KBM-7 (cell line): Measurements from ENCODE around the gene PKNOX2.

ENCODE experiments used
- DNase-seq: peaks from one replicate; pipeline ENCODE4 v3.0.0-alpha.2; 2015
- in situ Hi-C: fragments of 300-500 bp; cut with MboI; formaldehyde crosslinking; loops from 2 replicates; pipeline ENCODE4 v1.14.3; 2020; ENCODE audit warnings: low sequenced_read_pairs, low pct_unique_long_range_greater_than_20kb, mixed read lengths

Gene PKNOX2

GRCh38 chr11:125168918-125169456 is 4.4 kb downstream of the PKNOX2 start:
- in situ Hi-C loops = no loop called here
- DNase-seq = no peak

DNA sequence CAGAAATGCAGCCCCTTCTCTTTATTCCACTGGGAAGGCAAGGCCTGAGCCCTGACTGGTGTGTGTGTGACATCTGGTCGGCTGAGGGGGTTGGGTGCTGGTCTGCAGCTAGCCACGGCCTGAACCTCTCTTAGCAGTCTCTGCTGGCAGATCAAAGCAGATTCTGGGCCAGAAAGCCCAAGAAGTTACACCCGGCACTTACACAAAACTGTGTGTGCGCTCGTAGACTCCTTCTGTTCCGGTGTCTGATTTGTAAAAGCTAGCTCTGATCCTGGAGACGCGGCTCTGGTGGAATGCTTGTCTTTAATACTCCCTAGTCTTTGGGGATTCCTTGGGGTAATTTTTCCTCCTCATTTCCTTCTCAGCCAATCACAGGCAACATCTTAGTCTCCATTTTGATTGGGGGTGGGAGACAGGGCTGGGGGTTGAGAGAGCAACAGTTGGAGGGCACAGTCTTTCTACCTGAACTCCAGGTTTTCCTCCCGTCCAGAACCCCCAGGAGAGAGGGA is 5.5 kb downstream of the PKNOX2 start:
- in situ Hi-C loops = no loop called here
- no peak for DNase-seq

- DNase-seq = no peak
- in situ Hi-C loops = no loop called here
Observed at GRCh38 chr11:125170510-125171031, 6.0 kb downstream of the PKNOX2 start.

DNA sequence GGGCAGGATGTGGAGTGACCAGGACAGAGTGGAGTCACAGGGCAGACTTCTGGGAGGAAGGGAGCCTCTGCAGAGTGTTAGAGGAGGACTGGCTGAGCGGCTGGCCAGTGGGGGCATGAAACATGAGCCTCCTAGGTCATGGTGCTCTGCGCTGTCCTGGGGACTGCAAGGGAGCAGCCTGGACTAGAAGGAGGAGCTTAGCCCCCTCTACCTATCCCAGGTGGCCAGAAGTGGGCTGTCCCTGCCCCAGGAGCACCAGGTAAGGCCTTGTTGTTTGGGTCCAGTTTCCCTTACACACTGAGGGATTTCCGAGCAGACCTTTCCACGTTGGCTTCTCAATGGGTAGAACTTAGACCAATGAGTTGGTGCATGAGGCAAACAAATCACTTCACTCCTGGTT is 7.4 kb downstream of the PKNOX2 start:
- DNase-seq = no peak
- in situ Hi-C loops = no loop called here

DNA sequence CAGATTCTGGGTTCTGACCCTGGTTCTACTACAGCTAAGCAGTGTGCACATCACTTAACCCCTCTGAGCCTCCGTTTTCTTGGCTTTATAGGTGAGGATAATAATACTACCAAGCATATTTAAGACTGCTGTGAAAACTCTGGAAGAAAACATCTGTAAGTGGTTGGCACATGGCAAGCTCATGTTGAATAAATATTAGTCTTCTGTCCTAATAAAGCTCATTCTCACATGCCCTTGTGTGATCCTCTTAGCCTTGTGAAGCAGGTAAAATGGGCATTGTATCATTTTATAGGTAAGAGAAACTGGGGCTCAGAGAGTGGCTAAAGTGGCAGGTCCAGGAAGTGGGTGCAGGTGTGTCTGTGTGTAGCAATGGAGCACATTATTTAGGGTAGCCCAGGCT is 8.5 kb downstream of the PKNOX2 start:
- in situ Hi-C loops = no loop called here
- no peak for DNase-seq

DNA sequence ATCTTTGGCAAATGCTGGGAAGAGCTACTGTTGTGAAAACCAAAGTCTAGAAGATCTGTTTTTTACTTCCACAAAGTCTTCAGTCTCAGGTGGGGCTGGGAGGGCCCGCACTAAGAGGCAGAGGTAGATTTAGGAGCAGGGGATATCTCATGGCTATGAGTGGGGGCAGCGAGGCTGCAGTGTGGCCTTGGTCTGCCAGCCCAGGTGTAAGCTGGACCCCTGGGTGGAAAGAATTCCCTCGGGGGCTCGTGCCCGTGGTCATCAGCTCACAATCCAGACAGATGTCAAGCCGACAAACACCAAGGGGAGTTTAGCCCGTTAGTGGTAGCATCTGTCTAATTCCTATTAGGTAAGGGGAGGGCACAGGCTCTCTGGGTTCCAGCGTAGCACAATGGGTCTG is 9.0 kb downstream of the PKNOX2 start:
- in situ Hi-C loops = no loop called here
- no peak for DNase-seq

- in situ Hi-C loops = no loop called here
- DNase-seq = no peak
Observed at GRCh38 chr11:125174057-125174456, 9.5 kb downstream of the PKNOX2 start.

- in situ Hi-C loops = no loop called here
- DNase-seq = no peak
Observed at GRCh38 chr11:125174686-125175085, 10.1 kb downstream of the PKNOX2 start.

- no peak for DNase-seq
- in situ Hi-C loops = no loop called here
Observed at GRCh38 chr11:125175166-125175565, 10.6 kb downstream of the PKNOX2 start.

- no peak for DNase-seq
- in situ Hi-C loops = no loop called here
Observed at GRCh38 chr11:125175896-125176575, 11.5 kb downstream of the PKNOX2 start.

DNA sequence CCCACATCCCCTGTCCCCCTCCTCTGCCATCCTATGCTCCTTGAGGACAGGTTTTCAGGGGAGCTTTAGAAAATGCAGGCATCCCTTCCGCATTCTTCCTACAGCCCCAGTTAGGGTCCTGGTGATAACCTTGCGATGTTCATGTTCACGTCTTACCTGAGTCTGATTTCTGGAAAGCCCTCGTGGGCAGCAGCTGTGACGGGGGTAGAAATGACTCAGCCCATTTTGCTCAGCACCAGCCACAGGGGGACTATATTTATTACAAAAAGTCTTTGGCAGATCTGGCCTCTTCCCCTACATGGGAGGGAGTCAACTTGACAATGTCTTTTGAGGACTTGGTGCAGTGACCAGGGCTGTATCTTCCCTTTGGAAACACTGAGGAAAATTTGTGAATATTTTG is 12.3 kb downstream of the PKNOX2 start:
- DNase-seq = no peak
- in situ Hi-C loops = no loop called here

- no peak for DNase-seq
- in situ Hi-C loops = no loop called here
Observed at GRCh38 chr11:125177543-125177942, 13.0 kb downstream of the PKNOX2 start.

- in situ Hi-C loops = no loop called here
- DNase-seq = no peak
Observed at GRCh38 chr11:125179346-125179745, 14.8 kb downstream of the PKNOX2 start.

- DNase-seq = no peak
- in situ Hi-C loops = no loop called here
Observed at GRCh38 chr11:125179895-125180294, 15.3 kb downstream of the PKNOX2 start.

- in situ Hi-C loops = no loop called here
Observed at GRCh38 chr11:125180413-125181305, 16.1 kb downstream of the PKNOX2 start.

GRCh38 chr11:125182573-125182972 is 18.0 kb downstream of the PKNOX2 start:
- in situ Hi-C loops = no loop called here
- DNase-seq = no peak

More at GRCh38 chr11:125180413-125181305, 16.1 kb downstream of the PKNOX2 start:
- no peak for DNase-seq

GRCh38 chr11:125183641-125184040 is 19.1 kb downstream of the PKNOX2 start:
- in situ Hi-C loops = no loop called here
- no peak for DNase-seq

- no peak for DNase-seq
- in situ Hi-C loops = no loop called here
Observed at GRCh38 chr11:125188021-125188420, 23.5 kb downstream of the PKNOX2 start.

GRCh38 chr11:125190566-125190965 is 26.0 kb downstream of the PKNOX2 start:
- in situ Hi-C loops = no loop called here
- no peak for DNase-seq

DNA sequence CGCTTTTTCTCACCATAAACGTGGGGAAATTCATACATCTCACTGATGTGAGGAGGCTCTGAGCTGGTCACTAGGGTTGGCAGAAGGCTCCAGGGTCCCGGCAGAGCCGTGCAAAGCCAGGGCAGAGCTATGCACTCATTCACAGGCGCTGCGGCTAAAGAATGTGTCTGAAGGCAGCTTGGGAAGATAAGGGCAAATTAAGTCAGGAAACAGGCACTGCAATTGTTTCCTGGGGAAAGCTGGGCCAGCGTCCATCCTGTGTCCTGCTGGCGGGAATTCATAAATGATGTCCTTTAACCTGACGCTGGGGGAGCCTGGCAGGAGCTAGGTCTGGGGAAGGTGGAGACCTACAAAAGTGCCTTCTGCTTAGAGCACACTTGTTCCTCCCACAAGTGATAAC is 27.6 kb downstream of the PKNOX2 start:
- in situ Hi-C loops = no loop called here
- no peak for DNase-seq
